ENCODE data around the gene FGFR2. TPM values are rescaled to one million over a fixed set of nuclear protein-coding genes. Genes with fewer than 3 reads are reported as not detected.

Gene FGFR2
- total RNA-seq, 1 experiment from 2014 or later: 286 TPM

DNA sequence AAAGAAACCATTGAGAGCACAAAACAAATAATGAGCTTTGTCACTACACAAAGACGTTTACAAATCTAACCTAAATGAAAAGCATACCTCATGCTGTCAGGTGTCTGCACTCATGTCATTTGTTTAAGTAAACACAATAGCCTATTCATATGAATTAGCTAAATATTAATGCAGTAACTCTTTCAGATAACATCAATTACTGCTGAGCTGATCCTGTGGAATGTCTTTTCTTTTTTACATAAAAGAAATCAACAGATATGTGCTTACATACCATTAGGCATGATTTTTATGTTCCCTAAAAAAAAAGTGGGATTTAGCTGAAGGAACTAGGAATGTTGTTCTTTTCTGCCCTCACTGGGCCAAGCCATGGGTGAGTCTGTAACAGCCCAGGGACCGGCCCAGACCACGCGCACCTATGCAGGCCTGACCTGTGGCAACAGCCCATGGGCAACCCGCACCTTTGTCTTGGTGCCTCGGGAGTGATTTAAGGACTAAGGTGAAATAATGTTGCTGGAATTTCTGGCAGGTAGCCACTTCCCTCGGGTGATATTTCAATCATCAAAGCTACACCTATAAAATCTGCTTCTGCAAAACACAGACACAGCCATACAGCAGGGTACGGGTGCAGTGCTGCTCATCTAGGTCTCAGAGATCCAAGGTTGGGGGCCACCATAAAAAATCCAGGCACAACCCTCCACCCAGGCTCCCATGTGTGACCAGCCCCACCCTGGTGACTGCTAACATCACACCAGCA, 44.6 kb downstream of the FGFR2 start:
- Histone ChIP-seq H3K4me3 (ENCODE audit: low read depth, low read length) (no peak overlapping the region), H3K27me3 (replicated peaks; ENCODE audit: control insufficient read depth, insufficient read depth, low read length) (no peaks in the 10 kb centered on the region), H3K36me3 (ENCODE audit: control insufficient read depth, insufficient read depth, low read length) (peaks cover 4% of the 10 kb centered on the region), H3K4me1 (peaks cover 53% of the 10 kb centered on the region), H3K9me3 (no peaks in the 10 kb centered on the region)
- H3K27me3 Mint-ChIP-seq (ENCODE audit: insufficient read depth, unreplicated experiment): no peaks in the 10 kb centered on the region
- peak; percentile 56 to 63 for DNase-seq
- no TSS peak for BruUV-seq (replicated peaks)
- peaks cover 55% of the 10 kb centered on the region for H3K4me1 Mint-ChIP-seq (ENCODE audit: low read depth, unreplicated experiment)
- intact Hi-C loops (cut with micrococcal nuclease; ENCODE audit: unreplicated experiment): loop anchor here (1.0 to 2.0 kb wide), 2 partner anchors 25 to 43 kb away; no protein-coding TSS in a partner anchor
- TF ChIP-seq, protein P1, sequence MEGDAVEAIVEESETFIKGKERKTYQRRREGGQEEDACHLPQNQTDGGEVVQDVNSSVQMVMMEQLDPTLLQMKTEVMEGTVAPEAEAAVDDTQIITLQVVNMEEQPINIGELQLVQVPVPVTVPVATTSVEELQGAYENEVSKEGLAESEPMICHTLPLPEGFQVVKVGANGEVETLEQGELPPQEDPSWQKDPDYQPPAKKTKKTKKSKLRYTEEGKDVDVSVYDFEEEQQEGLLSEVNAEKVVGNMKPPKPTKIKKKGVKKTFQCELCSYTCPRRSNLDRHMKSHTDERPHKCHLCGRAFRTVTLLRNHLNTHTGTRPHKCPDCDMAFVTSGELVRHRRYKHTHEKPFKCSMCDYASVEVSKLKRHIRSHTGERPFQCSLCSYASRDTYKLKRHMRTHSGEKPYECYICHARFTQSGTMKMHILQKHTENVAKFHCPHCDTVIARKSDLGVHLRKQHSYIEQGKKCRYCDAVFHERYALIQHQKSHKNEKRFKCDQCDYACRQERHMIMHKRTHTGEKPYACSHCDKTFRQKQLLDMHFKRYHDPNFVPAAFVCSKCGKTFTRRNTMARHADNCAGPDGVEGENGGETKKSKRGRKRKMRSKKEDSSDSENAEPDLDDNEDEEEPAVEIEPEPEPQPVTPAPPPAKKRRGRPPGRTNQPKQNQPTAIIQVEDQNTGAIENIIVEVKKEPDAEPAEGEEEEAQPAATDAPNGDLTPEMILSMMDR (IDR thresholded peaks at IDR 0.05; ENCODE audit: insufficient read depth in 1 of 2, low read depth in 1 of 2, low read length in 1 of 2, severe bottlenecking in 1 of 2, unreplicated experiment in 1 of 2): no peak
- ChIA-PET CTCF (interaction anchor here (0.9 kb wide), 1 partner anchor 109 kb away, joined by 4 read pairs; no protein-coding TSS in a partner anchor), POLR2A (interaction anchor here (0.6 to 1.0 kb wide), 3 partner anchors 35 to 57 kb away, joined by 3 to 4 read pairs (median 3); no protein-coding TSS in a partner anchor)
- no peak overlapping the region for H3K4me3 Mint-ChIP-seq (ENCODE audit: unreplicated experiment)
- peak overlapping the region; percentile 68 for H3K27ac Mint-ChIP-seq (ENCODE audit: unreplicated experiment)
- peaks cover 88% of the 10 kb centered on the region for H3K36me3 Mint-ChIP-seq (ENCODE audit: insufficient read depth, unreplicated experiment)
- no peaks in the 10 kb centered on the region for H3K9me3 Mint-ChIP-seq (ENCODE audit: unreplicated experiment)

DNA sequence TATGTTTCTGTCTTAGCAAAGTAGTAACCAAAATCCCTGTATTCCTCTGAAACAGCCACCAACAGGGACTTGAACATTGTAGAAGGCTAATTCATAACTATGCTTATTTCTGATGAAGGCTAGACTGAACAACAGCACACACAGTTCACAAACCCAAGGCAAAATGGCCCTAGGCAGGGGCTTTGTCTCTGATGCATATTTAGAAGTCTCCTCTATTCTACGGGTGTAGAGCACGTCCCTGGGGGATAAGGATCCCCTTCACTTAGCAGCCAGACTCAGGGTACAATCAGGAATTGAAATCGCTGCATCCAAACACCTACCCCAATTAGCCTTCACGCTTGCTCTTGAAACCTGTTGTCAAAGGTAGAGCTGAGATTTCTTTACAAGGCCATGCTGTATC, 45.5 kb downstream of the FGFR2 start:
- DNase-seq: no peak
- CTCF ChIA-PET: interaction anchor here (0.9 kb wide), 1 partner anchor 110 kb away, joined by 4 read pairs; no protein-coding TSS in a partner anchor
- Mint-ChIP-seq H3K4me3 (ENCODE audit: unreplicated experiment) (no peak overlapping the region), H3K4me1 (ENCODE audit: low read depth, unreplicated experiment) (peaks cover 51% of the 10 kb centered on the region), H3K27ac (ENCODE audit: unreplicated experiment) (peak overlapping the region; percentile 68), H3K9me3 (ENCODE audit: unreplicated experiment) (no peaks in the 10 kb centered on the region), H3K36me3 (ENCODE audit: insufficient read depth, unreplicated experiment) (peaks cover 89% of the 10 kb centered on the region), H3K27me3 (ENCODE audit: insufficient read depth, unreplicated experiment) (no peaks in the 10 kb centered on the region)
- Histone ChIP-seq H3K36me3 (ENCODE audit: control insufficient read depth, insufficient read depth, low read length) (peaks cover 6% of the 10 kb centered on the region), H3K4me3 (ENCODE audit: low read depth, low read length) (no peak overlapping the region), H3K4me1 (peaks cover 53% of the 10 kb centered on the region), H3K9me3 (no peaks in the 10 kb centered on the region), H3K27me3 (replicated peaks; ENCODE audit: control insufficient read depth, insufficient read depth, low read length) (no peaks in the 10 kb centered on the region)
- POLR2A ChIA-PET: interaction anchor here (1.0 kb wide), 1 partner anchor 53 kb away, joined by 3 read pairs; no protein-coding TSS in a partner anchor
- TF ChIP-seq, protein P1 (IDR thresholded peaks at IDR 0.05; ENCODE audit: insufficient read depth in 1 of 2, low read depth in 1 of 2, low read length in 1 of 2, severe bottlenecking in 1 of 2, unreplicated experiment in 1 of 2): no peak
- intact Hi-C loops (cut with micrococcal nuclease; ENCODE audit: unreplicated experiment): loop anchor here (1.0 kb wide), 1 partner anchor 44 kb away; no protein-coding TSS in a partner anchor
- no TSS peak for BruUV-seq (replicated peaks)

GRCh38 chr10:121551210-121551885, 46.9 kb downstream of the FGFR2 start:
- no peak overlapping the region for H3K27ac Mint-ChIP-seq (ENCODE audit: unreplicated experiment)
- H3K4me3 Mint-ChIP-seq (ENCODE audit: unreplicated experiment): no peak overlapping the region
- CTCF ChIA-PET: no interaction called here
- H3K9me3 Mint-ChIP-seq (ENCODE audit: unreplicated experiment): no peaks in the 10 kb centered on the region
- Histone ChIP-seq H3K27me3 (replicated peaks; ENCODE audit: control insufficient read depth, insufficient read depth, low read length) (no peaks in the 10 kb centered on the region), H3K4me3 (ENCODE audit: low read depth, low read length) (no peak overlapping the region), H3K9me3 (no peaks in the 10 kb centered on the region), H3K36me3 (ENCODE audit: control insufficient read depth, insufficient read depth, low read length) (peaks cover 7% of the 10 kb centered on the region), H3K4me1 (peaks cover 43% of the 10 kb centered on the region)
- POLR2A ChIA-PET: no interaction called here
- peaks cover 42% of the 10 kb centered on the region for H3K4me1 Mint-ChIP-seq (ENCODE audit: low read depth, unreplicated experiment)
- H3K27me3 Mint-ChIP-seq (ENCODE audit: insufficient read depth, unreplicated experiment): no peaks in the 10 kb centered on the region
- peaks cover 93% of the 10 kb centered on the region for H3K36me3 Mint-ChIP-seq (ENCODE audit: insufficient read depth, unreplicated experiment)
- BruUV-seq (replicated peaks): no TSS peak
- intact Hi-C loops (cut with micrococcal nuclease; ENCODE audit: unreplicated experiment): no loop called here
- no peak for DNase-seq
- TF ChIP-seq, protein P1 (IDR thresholded peaks at IDR 0.05; ENCODE audit: insufficient read depth in 1 of 2, low read depth in 1 of 2, low read length in 1 of 2, severe bottlenecking in 1 of 2, unreplicated experiment in 1 of 2): no peak
